HCT116 (cell line): Measurements from ENCODE around the gene SMURF1. TPM values are rescaled to one million over a fixed set of nuclear protein-coding genes. Genes with fewer than 3 reads are reported as not detected.
A peak's percentile ranks its signal among the peaks of the same experiment; 100 is the strongest.

Source experiments
- ATAC-seq: fragments of 200-7000 bp; cut with Tn5 transposase; 2 replicates; pipeline ENCODE4 v1.9.1; 2020; ENCODE audit warnings: mild to moderate bottlenecking, moderate library complexity
- BruUV-seq: library from RNA; stranded (reverse); fragments of 400-500 nt; replicated peaks from 2 replicates; lab custom pipeline; 2021; lab: Mats Ljungman, UMichigan
- CTCF ChIA-PET: fragments of 300-600 bp; sonication (Branson Sonifier 250); formaldehyde crosslinking; loops from one replicate; lab custom pipeline; 2021; ENCODE audit warnings: antibody characterized with exemption; lab: Charles Lee
- POLR2A ChIA-PET: fragments of 300-600, 350-600 bp; sonication (Branson Sonifier 250); formaldehyde crosslinking; loops from one replicate; lab custom pipeline; 2021; ENCODE audit warnings: antibody characterized with exemption; lab: Charles Lee
- RAD21 ChIA-PET, 2 experiments: fragments of 300-600 bp; sonication (Branson Sonifier 250); formaldehyde crosslinking; loops; one replicate each; lab custom pipeline; 2023; ENCODE audit warnings: low total read pairs in 2 of 2; ENCODE audit not compliant: uncharacterized antibody in 2 of 2, unreplicated experiment in 2 of 2, low non-redundant PET in 1 of 2; lab: Charles Lee
- DNase-seq: peaks from one replicate; pipeline ENCODE4 v3.0.0-alpha.2; 2010; ENCODE audit warnings: low read depth, low spot score
- H2AFZ ChIP-seq: fragments of 200-600 bp; shearing (Covaris generic), sonication (generic); 2 replicates; pipeline ENCODE4 v1.6.1; 2017; ENCODE audit warnings: low read depth, mixed run types, mixed read lengths, antibody characterized with exemption, low read length; ENCODE audit not compliant: poor library complexity, severe bottlenecking
- H3K27ac ChIP-seq: 2 replicates; pipeline ENCODE4 v1.5.1; 2012; ENCODE audit warnings: low read depth, low read length
- H3K27me3 ChIP-seq: fragments of 200-600 bp; sonication (generic); 2 replicates; pipeline ENCODE4 v1.6.1; 2016; ENCODE audit warnings: mixed run types, low read length, mixed read lengths; ENCODE audit not compliant: insufficient read depth
- H3K36me3 ChIP-seq, 2 experiments: fragments of 200-500 bp in 1 of 2; fragments of 200-600 bp in 1 of 2; sonication (Bioruptor generic) in 1 of 2; sonication (generic) in 1 of 2; 2 replicates each; pipeline versions ENCODE4 v1.5.1 to v1.6.1; 2014 to 2016; ENCODE audit warnings: low read length in 2 of 2, inconsistent platforms in 1 of 2, mixed read lengths in 1 of 2, mixed run types in 1 of 2; ENCODE audit not compliant: insufficient read depth in 2 of 2, control insufficient read depth in 1 of 2
- H3K4me1 ChIP-seq, 2 experiments: fragments of 200-600 bp in 1 of 2; sonication (generic) in 1 of 2; 2 replicates each; pipeline versions ENCODE4 v1.5.1 to v1.6.1; 2012 to 2017; ENCODE audit warnings: low read length in 2 of 2, inconsistent platforms in 1 of 2, mild to moderate bottlenecking in 1 of 2, mixed read lengths in 1 of 2, mixed run types in 1 of 2, moderate library complexity in 1 of 2; ENCODE audit not compliant: insufficient read depth in 2 of 2, control insufficient read depth in 1 of 2
- H3K4me2 ChIP-seq: fragments of 200-600 bp; sonication (generic); 2 replicates; pipeline ENCODE4 v1.6.1; 2017; ENCODE audit warnings: mixed run types, low read length, mixed read lengths
- H3K4me3 ChIP-seq, 2 experiments: fragments of 200-600 bp in 1 of 2; sonication (generic) in 1 of 2; replicated peaks in 1 of 2; 2 replicates each; pipeline ENCODE4 v1.5.1; 2011 to 2016; ENCODE audit warnings: low read length in 2 of 2, control low read depth in 1 of 2, low read depth in 1 of 2, mild to moderate bottlenecking in 1 of 2, mixed read lengths in 1 of 2, mixed run types in 1 of 2
- H3K79me2 ChIP-seq: fragments of 200-600 bp; sonication (generic); 2 replicates; pipeline ENCODE4 v1.6.1; 2017; ENCODE audit warnings: mild to moderate bottlenecking, mixed run types, low read length, moderate library complexity, mixed read lengths; ENCODE audit not compliant: insufficient read depth
- H3K9ac ChIP-seq: fragments of 200-600 bp; sonication (generic); 2 replicates; pipeline ENCODE4 v1.6.1; 2016; ENCODE audit warnings: low read length, mixed read lengths
- H3K9me2 ChIP-seq: fragments of 200-600 bp; sonication (generic), shearing (Covaris generic); 2 replicates; pipeline ENCODE4 v1.6.1; 2017; ENCODE audit warnings: mixed run types, mild to moderate bottlenecking, moderate library complexity; ENCODE audit not compliant: insufficient read depth
- H3K9me3 ChIP-seq, 2 experiments: fragments of 200-500 bp in 1 of 2; fragments of 200-600 bp in 1 of 2; sonication (Bioruptor generic) in 1 of 2; sonication (generic) in 1 of 2; 2 replicates each; pipeline ENCODE4 v1.6.1; 2014 to 2017; ENCODE audit warnings: low read length in 2 of 2, mixed read lengths in 2 of 2, inconsistent platforms in 1 of 2, low read depth in 1 of 2, mild to moderate bottlenecking in 1 of 2, mixed run types in 1 of 2, moderate library complexity in 1 of 2; ENCODE audit not compliant: control insufficient read depth in 1 of 2, insufficient read depth in 1 of 2
- H4K20me1 ChIP-seq: fragments of 200-600 bp; sonication (generic), shearing (Covaris generic); 2 replicates; pipeline ENCODE4 v1.6.1; 2017; ENCODE audit warnings: mixed run types, mild to moderate bottlenecking, moderate library complexity; ENCODE audit not compliant: insufficient read depth
- CEBPB ChIP-seq: IDR thresholded peaks from 2 replicates; pipeline ENCODE4 v1.6.1; 2012; ENCODE audit warnings: low read depth
- CTCF ChIP-seq, 3 experiments: fragments of 200-600 bp in 1 of 3; sonication (generic) in 1 of 3; IDR thresholded peaks in 2 of 3; conservative IDR thresholded peaks in 1 of 3; 2 replicates each; pipeline ENCODE4 v1.5.1; 2012 to 2017; ENCODE audit warnings: low read depth in 2 of 3, low read length in 2 of 3, antibody characterized with exemption in 1 of 3, borderline replicate concordance in 1 of 3, control low read depth in 1 of 3, mild to moderate bottlenecking in 1 of 3, mixed read lengths in 1 of 3, mixed run types in 1 of 3, moderate library complexity in 1 of 3; ENCODE audit not compliant: insufficient read depth in 1 of 3
- EGR1 ChIP-seq: IDR thresholded peaks from 2 replicates; pipeline ENCODE4 v1.6.1; 2012; ENCODE audit warnings: low read depth
- ELF1 ChIP-seq: IDR thresholded peaks from 2 replicates; pipeline ENCODE4 v1.6.1; 2012; ENCODE audit warnings: low read depth, borderline replicate concordance
- EZH2 ChIP-seq: fragments of 200-600 bp; sonication (generic); IDR thresholded peaks from 2 replicates; pipeline ENCODE4 v1.6.1; 2017; ENCODE audit warnings: antibody characterized with exemption, mixed run types
- RAD21 ChIP-seq: IDR thresholded peaks from 2 replicates; pipeline ENCODE4 v1.6.1; 2012; ENCODE audit warnings: low read depth, mild to moderate bottlenecking
- SP1 ChIP-seq: IDR thresholded peaks from 2 replicates; pipeline ENCODE4 v1.6.1; 2012; ENCODE audit warnings: low read depth
- YY1 ChIP-seq: IDR thresholded peaks from 2 replicates; pipeline ENCODE4 v1.6.1; 2011; ENCODE audit warnings: low read length, low read depth, moderate library complexity, mild to moderate bottlenecking; ENCODE audit not compliant: insufficient replicate concordance; ENCODE audit errors: extremely low read depth
- ZBTB33 ChIP-seq: IDR thresholded peaks from 2 replicates; pipeline ENCODE4 v1.6.1; 2011; ENCODE audit warnings: mild to moderate bottlenecking, low read length, moderate library complexity; ENCODE audit not compliant: insufficient replicate concordance; ENCODE audit errors: extremely low read depth
- intact Hi-C: fragments of 100-400 bp; cut with micrococcal nuclease; formaldehyde crosslinking; loops from 2 replicates; pipeline ENCODE4 v1.10.0; 2022
- total RNA-seq: library from RNA; stranded (reverse); gene quantifications from one replicate; pipeline ENCODE4 v1.2.1, GENCODE V29; 2021; ENCODE audit not compliant: unreplicated experiment
- TF ChIP-seq, protein P1 (sequence below): IDR thresholded peaks from 2 replicates; pipeline ENCODE4 v1.6.1; 2012; ENCODE audit warnings: low read depth

Gene SMURF1
- total RNA-seq, 1 experiment from 2014 or later = 24.6 TPM

DNA sequence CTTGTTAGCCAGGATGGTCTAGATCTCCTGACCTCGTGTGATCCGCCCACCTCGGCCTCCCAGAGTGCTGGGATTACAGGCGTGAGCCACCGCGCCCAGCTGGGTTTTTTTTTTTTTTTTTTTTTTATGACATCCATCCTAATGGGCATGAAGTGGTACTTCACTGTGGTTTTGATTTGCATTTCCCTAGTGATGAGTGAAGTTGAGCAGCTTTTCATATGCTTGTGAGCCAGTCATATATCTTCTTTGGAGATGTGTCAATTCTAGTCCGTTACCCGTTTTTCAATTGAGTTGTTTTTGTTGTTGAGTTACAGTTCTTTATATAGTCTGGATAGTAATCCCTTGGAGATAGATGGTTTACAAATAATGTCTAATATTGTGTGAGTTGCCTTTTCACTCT lies 127.7 kb downstream of the SMURF1 start:
- no peak overlapping the region for H3K4me2 ChIP-seq
- no peaks in the 10 kb centered on the region for H3K79me2 ChIP-seq
- DNase-seq (no peak), ATAC-seq (no peak)
- no peaks in the 10 kb centered on the region; the same call in none of the 2 replicates for H4K20me1 ChIP-seq
- no peak overlapping the region for H2AFZ ChIP-seq
- H3K27me3 ChIP-seq = no peaks in the 10 kb centered on the region
- H3K36me3 ChIP-seq = peaks cover 17 to 37% of the 10 kb centered on the region in 2 experiments; a peak in 3 of 4 replicates
- no peak overlapping the region for H3K27ac ChIP-seq
- no peaks in the 10 kb centered on the region for H3K4me1 ChIP-seq
- BruUV-seq = no TSS peak
- ChIA-PET RAD21 (no interaction called here), CTCF (no interaction called here), POLR2A (no interaction called here)
- H3K9ac ChIP-seq = no peak overlapping the region
- no peak overlapping the region for H3K4me3 ChIP-seq
- TF ChIP-seq ELF1 = no peak
- TF ChIP-seq, protein P1, sequence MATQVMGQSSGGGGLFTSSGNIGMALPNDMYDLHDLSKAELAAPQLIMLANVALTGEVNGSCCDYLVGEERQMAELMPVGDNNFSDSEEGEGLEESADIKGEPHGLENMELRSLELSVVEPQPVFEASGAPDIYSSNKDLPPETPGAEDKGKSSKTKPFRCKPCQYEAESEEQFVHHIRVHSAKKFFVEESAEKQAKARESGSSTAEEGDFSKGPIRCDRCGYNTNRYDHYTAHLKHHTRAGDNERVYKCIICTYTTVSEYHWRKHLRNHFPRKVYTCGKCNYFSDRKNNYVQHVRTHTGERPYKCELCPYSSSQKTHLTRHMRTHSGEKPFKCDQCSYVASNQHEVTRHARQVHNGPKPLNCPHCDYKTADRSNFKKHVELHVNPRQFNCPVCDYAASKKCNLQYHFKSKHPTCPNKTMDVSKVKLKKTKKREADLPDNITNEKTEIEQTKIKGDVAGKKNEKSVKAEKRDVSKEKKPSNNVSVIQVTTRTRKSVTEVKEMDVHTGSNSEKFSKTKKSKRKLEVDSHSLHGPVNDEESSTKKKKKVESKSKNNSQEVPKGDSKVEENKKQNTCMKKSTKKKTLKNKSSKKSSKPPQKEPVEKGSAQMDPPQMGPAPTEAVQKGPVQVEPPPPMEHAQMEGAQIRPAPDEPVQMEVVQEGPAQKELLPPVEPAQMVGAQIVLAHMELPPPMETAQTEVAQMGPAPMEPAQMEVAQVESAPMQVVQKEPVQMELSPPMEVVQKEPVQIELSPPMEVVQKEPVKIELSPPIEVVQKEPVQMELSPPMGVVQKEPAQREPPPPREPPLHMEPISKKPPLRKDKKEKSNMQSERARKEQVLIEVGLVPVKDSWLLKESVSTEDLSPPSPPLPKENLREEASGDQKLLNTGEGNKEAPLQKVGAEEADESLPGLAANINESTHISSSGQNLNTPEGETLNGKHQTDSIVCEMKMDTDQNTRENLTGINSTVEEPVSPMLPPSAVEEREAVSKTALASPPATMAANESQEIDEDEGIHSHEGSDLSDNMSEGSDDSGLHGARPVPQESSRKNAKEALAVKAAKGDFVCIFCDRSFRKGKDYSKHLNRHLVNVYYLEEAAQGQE = no peak
- TF ChIP-seq SP1 = no peak
- H3K9me3 ChIP-seq = no peaks in the 10 kb centered on the region
- no peaks in the 10 kb centered on the region for H3K9me2 ChIP-seq
- intact Hi-C loops = no loop called here

DNA sequence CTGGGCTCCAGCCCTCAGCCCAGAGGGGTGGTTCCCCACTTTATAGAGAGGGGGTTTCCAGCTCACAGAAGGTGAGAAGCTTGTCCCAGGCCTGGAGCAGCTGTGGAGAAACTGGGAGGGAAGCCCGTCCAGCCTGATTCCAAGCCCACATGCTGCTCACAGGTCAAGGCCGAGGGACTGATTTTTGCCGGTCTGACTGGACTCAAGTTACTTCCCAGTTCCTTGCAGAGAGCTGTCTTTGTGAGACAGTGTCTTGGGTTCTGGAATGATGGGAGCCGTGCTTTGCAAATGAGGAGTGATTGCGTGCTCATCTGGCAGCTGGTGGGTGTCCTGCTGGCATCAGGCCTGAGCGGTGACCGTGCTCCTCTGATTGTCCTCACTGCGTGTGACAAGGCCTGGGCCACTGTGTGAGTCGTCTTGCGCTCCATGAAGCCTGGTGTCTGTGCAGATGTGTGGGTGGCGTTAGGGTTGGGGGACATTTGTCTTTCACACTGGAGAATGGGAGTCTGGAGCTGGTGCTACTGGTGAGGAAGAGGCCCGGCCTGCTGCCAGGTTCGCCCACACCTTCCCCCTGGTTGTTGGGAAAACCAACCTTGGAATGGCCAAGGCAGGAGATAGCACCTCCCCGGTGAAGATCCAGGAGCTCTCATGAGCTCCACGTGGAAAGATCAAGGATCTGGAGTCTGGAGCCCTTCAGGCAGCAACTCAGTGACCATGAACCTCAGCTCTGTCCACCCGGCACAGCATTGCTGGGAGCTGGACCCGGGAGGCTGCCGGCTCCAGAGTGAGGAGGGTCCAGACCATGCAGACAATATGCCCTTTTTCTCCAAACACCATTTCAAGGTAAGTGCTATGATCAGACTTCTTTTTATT lies 129.6 kb downstream of the SMURF1 start:
- ChIA-PET CTCF (no interaction called here), POLR2A (no interaction called here)
- TF ChIP-seq ZBTB33 = no peak
- TF ChIP-seq CTCF (IDR thresholded peaks at IDR 0.05 in 2 of 3, conservative IDR thresholded peaks at IDR 0.05 in 1 of 3; ENCODE audit: borderline replicate concordance in 1 of 3, insufficient read depth in 1 of 3, low read depth in 2 of 3, low read length in 2 of 3) = no peak
- no peak for TF ChIP-seq YY1
- no peak for TF ChIP-seq CEBPB
- no peak for TF ChIP-seq EZH2
- TF ChIP-seq RAD21 = no peak
- no peak for TF ChIP-seq EGR1

More for the DNA sequence above, 129.6 kb downstream of the SMURF1 start:
- H3K4me3 ChIP-seq = no peak overlapping the region
- H3K27ac ChIP-seq = no peak overlapping the region
- H4K20me1 ChIP-seq = no peaks in the 10 kb centered on the region; the same call in 1 of the 2 replicates
- no TSS peak for BruUV-seq
- DNase-seq (no peak), ATAC-seq (peak; percentile 11; the same call in 1 of the 2 replicates)
- H3K79me2 ChIP-seq = no peaks in the 10 kb centered on the region
- RAD21 ChIA-PET = no interaction called here
- H3K27me3 ChIP-seq = no peaks in the 10 kb centered on the region
- H3K9me2 ChIP-seq = no peaks in the 10 kb centered on the region
- H2AFZ ChIP-seq = no peak overlapping the region
- H3K36me3 ChIP-seq = peaks cover 18 to 34% of the 10 kb centered on the region in 2 experiments
- intact Hi-C loops = no loop called here
- H3K4me2 ChIP-seq = no peak overlapping the region
- H3K4me1 ChIP-seq = no peaks in the 10 kb centered on the region
- H3K9me3 ChIP-seq = no peaks in the 10 kb centered on the region
- H3K9ac ChIP-seq = no peak overlapping the region
